Measurements from ENCODE around the gene NFATC2. TPM values are rescaled to one million over a fixed set of nuclear protein-coding genes. Genes with fewer than 3 reads are reported as not detected.

NFATC2 gene
- polyA plus RNA-seq, 1 donor from 2014 or later: not detected

- H2AFZ ChIP-seq (ENCODE audit: low read depth, low read length): no peak overlapping the region
- no peaks in the 10 kb centered on the region for H3K27me3 ChIP-seq (ENCODE audit: insufficient read depth, low read depth, low read length)
- no peak overlapping the region for H3K9ac ChIP-seq (ENCODE audit: low read length)
- no peak for TF ChIP-seq MXI1 (conservative IDR thresholded peaks at IDR 0.05; ENCODE audit: poor library complexity, severe bottlenecking)
- H3K27ac ChIP-seq (ENCODE audit: low read length): no peak overlapping the region
- H3K4me2 ChIP-seq (ENCODE audit: low read length): no peak overlapping the region
- no peaks in the 10 kb centered on the region for H4K20me1 ChIP-seq (ENCODE audit: insufficient read depth)
- no peaks in the 10 kb centered on the region for H3F3A ChIP-seq (ENCODE audit: insufficient read depth, low read length, poor library complexity, severe bottlenecking)
- H3K36me3 ChIP-seq (ENCODE audit: insufficient read depth, low read length): no peaks in the 10 kb centered on the region
- no peak overlapping the region for H3K4me3 ChIP-seq (ENCODE audit: low read length)
- H3K79me2 ChIP-seq (replicated peaks; ENCODE audit: insufficient read depth, low read length): no peaks in the 10 kb centered on the region
- H3K9me3 ChIP-seq (ENCODE audit: low read length): no peaks in the 10 kb centered on the region
- no peaks in the 10 kb centered on the region for H3K9me2 ChIP-seq (ENCODE audit: insufficient read depth, low read length)
Observed at GRCh38 chr20:51419231-51419630, 123.3 kb downstream of the NFATC2 start.

GRCh38 chr20:51418137-51418529 is 124.4 kb downstream of the NFATC2 start:
- Histone ChIP-seq H3K9ac (ENCODE audit: low read length) (no peak overlapping the region), H3K4me3 (ENCODE audit: low read length) (no peak overlapping the region), H3K27me3 (ENCODE audit: insufficient read depth, low read depth, low read length) (no peaks in the 10 kb centered on the region), H4K20me1 (ENCODE audit: insufficient read depth) (no peaks in the 10 kb centered on the region), H3K36me3 (ENCODE audit: insufficient read depth, low read length) (no peaks in the 10 kb centered on the region), H3K9me3 (ENCODE audit: low read length) (no peaks in the 10 kb centered on the region), H3K27ac (ENCODE audit: low read length) (no peak overlapping the region), H2AFZ (ENCODE audit: low read depth, low read length) (no peak overlapping the region), H3K4me2 (ENCODE audit: low read length) (no peak overlapping the region), H3K9me2 (ENCODE audit: insufficient read depth, low read length) (no peaks in the 10 kb centered on the region), H3K79me2 (replicated peaks; ENCODE audit: insufficient read depth, low read length) (no peaks in the 10 kb centered on the region), H3F3A (ENCODE audit: insufficient read depth, low read length, poor library complexity, severe bottlenecking) (no peaks in the 10 kb centered on the region)
- TF ChIP-seq EP300 (conservative IDR thresholded peaks at IDR 0.05; ENCODE audit: poor library complexity, severe bottlenecking): no peak
- TF ChIP-seq RAD21 (conservative IDR thresholded peaks at IDR 0.05): no peak
- TF ChIP-seq MXI1 (conservative IDR thresholded peaks at IDR 0.05; ENCODE audit: poor library complexity, severe bottlenecking): no peak
- no peak for TF ChIP-seq REST (IDR thresholded peaks at IDR 0.05; ENCODE audit: borderline replicate concordance)
- no peak for TF ChIP-seq CTCF (IDR thresholded peaks at IDR 0.05; ENCODE audit: poor library complexity, severe bottlenecking)
- TF ChIP-seq SMC3 (conservative IDR thresholded peaks at IDR 0.05; ENCODE audit: poor library complexity): no peak
- TF ChIP-seq EZH2 (IDR thresholded peaks at IDR 0.05; ENCODE audit: borderline replicate concordance, insufficient read depth, low read length, poor library complexity, severe bottlenecking): no peak
- TF ChIP-seq TAF1 (IDR thresholded peaks at IDR 0.05; ENCODE audit: low read depth): no peak
- TF ChIP-seq POLR2AphosphoS5 (IDR thresholded peaks at IDR 0.05): no peak
